Lung (tissue), 12 donors: ENCODE measurements around the gene CHSY1. TPM values are rescaled to one million over a fixed set of nuclear protein-coding genes. Genes with fewer than 3 reads are reported as not detected.

Experiments
- ATAC-seq: fragments of 200-7000 bp; cut with Tn5 transposase; one replicate; pipeline ENCODE4 v1.9.1; 2020; ENCODE audit warnings: moderate number of reproducible peaks; ENCODE audit not compliant: insufficient read depth, low FRiP score
- DNase-seq, 3 donors: peaks; one replicate each; pipeline ENCODE4 v3.0.0-alpha.2; 2013 to 2017
- H3K27ac ChIP-seq, 2 donors: one replicate each; pipeline ENCODE4 v1.5.1; 2013; ENCODE audit warnings: mild to moderate bottlenecking in 2 of 2, moderate library complexity in 2 of 2, control low read depth in 1 of 2, inconsistent platforms in 1 of 2, low read depth in 1 of 2, low read length in 1 of 2
- H3K27me3 ChIP-seq, 3 donors: one replicate each; pipeline ENCODE4 v1.5.1; 2013; ENCODE audit warnings: low read length in 2 of 3; ENCODE audit not compliant: control insufficient read depth in 3 of 3, insufficient read depth in 3 of 3
- H3K36me3 ChIP-seq, 4 donors: one replicate each; pipeline ENCODE4 v1.5.1; 2013; ENCODE audit warnings: low read length in 4 of 4, mild to moderate bottlenecking in 1 of 4, moderate library complexity in 1 of 4; ENCODE audit not compliant: control insufficient read depth in 4 of 4, insufficient read depth in 4 of 4
- H3K4me1 ChIP-seq, 5 donors: one replicate each; pipeline ENCODE4 v1.5.1; 2013; ENCODE audit warnings: low read length in 5 of 5, mild to moderate bottlenecking in 2 of 5, moderate library complexity in 1 of 5; ENCODE audit not compliant: control insufficient read depth in 5 of 5, insufficient read depth in 5 of 5
- H3K4me3 ChIP-seq: one replicate; pipeline ENCODE4 v1.5.1; 2013; ENCODE audit warnings: mild to moderate bottlenecking, control low read depth, moderate library complexity
- H3K9ac ChIP-seq, 2 donors: one replicate each; pipeline ENCODE4 v1.5.1; 2013; ENCODE audit warnings: low read length in 2 of 2, control low read depth in 1 of 2; ENCODE audit not compliant: insufficient read depth in 1 of 2
- H3K9me3 ChIP-seq, 4 donors: one replicate each; pipeline ENCODE4 v1.5.1; 2013; ENCODE audit warnings: low read length in 3 of 4, mild to moderate bottlenecking in 1 of 4, moderate library complexity in 1 of 4; ENCODE audit not compliant: control insufficient read depth in 4 of 4, insufficient read depth in 3 of 4
- WGBS, 2 donors: extraction: QIAGEN DNeasy Blood & Tissue Kit; methylation state at CpG; one replicate each; pipeline ENCODE4 v1.1.7; 2013; 5-methylcytosine and 5-hydroxymethylcytosine counted together
- polyA plus RNA-seq, 2 donors: library from polyadenylated mRNA; stranded (reverse); fragments of 200-250 nt; gene quantifications; one replicate each; pipeline ENCODE4 v1.2.1, GENCODE V29; 2013
- total RNA-seq, 2 donors: library from RNA; depleted of rRNA in 1 of 2; stranded (reverse); fragments of >200 nt in 1 of 2; gene quantifications; one replicate each; pipeline ENCODE4 v1.2.1, GENCODE V29; 2014 to 2021
- TF ChIP-seq, protein P1 (sequence below): IDR thresholded peaks from 2 replicates; pipeline ENCODE4 v1.5.1; 2012; ENCODE audit warnings: mild to moderate bottlenecking; ENCODE audit errors: control extremely low read depth, extremely low read depth
- donor health status: control.
- donor health status: control.
- donor health status: Bipolar disorder and iron deficiency.
- donor health status: healthy.
- donor health status: DM: yes; HTN: yes; CAD: no.

The CHSY1 gene
- total and polyA plus RNA-seq, 4 donors: 11.8 to 52.2 (median 30.4) TPM

DNA sequence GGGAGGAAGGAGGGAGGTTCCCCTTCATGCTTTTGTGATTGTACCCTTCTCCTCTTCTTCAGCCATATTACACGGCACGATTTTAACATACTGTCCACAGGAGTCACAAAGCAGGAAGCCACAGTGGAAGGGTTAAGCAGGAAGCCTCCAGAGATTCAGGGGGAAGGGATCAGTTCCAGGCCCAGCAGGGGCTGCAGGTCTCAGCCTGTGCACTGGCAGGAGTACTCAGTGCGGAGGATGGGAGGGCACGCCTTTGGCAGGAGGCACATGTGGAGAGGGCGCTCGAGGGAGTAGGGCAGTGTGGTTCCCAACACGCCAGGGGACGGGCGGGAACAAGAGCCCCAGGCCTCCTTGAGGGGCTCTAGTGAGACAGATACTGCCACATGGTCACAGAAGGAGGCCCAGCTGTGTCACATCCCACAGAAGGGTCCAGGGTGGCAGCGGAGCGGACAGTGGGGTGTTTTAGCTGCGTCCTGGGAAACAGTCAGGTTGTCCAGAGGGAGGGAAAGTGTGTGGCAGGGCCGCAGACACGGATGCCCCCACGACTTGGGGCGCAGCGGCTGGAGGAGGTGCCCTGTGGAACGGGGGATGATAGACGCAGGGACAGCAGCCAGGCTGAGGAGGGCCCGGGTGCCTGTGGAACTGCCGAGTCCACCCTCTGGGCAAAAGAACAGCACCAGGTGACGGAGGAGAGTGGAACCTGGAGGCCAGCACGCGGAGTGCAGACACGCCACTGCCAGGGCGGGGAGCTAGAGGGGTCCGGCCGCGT lies 77.5 kb downstream of the CHSY1 start:
- Histone ChIP-seq H3K9me3 (no peaks in the 10 kb centered on the region), H3K36me3 (peaks cover 7 to 30% (median 14%) of the 10 kb centered on the region in 4 donors), H3K4me3 (no peak overlapping the region), H3K9ac (no peak overlapping the region), H3K4me1 (peaks cover 0 to 34% (median 14%) of the 10 kb centered on the region in 5 donors), H3K27me3 (no peaks in the 10 kb centered on the region), H3K27ac (peak overlapping the region in 1 of 2 donors; percentile 17)
- ATAC-seq: no peak
- no peak for DNase-seq
- 89 to 91% methylated on average over 29 of the region's 29 CpGs for WGBS, 2 donors
- TF ChIP-seq, protein P1, sequence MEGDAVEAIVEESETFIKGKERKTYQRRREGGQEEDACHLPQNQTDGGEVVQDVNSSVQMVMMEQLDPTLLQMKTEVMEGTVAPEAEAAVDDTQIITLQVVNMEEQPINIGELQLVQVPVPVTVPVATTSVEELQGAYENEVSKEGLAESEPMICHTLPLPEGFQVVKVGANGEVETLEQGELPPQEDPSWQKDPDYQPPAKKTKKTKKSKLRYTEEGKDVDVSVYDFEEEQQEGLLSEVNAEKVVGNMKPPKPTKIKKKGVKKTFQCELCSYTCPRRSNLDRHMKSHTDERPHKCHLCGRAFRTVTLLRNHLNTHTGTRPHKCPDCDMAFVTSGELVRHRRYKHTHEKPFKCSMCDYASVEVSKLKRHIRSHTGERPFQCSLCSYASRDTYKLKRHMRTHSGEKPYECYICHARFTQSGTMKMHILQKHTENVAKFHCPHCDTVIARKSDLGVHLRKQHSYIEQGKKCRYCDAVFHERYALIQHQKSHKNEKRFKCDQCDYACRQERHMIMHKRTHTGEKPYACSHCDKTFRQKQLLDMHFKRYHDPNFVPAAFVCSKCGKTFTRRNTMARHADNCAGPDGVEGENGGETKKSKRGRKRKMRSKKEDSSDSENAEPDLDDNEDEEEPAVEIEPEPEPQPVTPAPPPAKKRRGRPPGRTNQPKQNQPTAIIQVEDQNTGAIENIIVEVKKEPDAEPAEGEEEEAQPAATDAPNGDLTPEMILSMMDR: no peak

DNA sequence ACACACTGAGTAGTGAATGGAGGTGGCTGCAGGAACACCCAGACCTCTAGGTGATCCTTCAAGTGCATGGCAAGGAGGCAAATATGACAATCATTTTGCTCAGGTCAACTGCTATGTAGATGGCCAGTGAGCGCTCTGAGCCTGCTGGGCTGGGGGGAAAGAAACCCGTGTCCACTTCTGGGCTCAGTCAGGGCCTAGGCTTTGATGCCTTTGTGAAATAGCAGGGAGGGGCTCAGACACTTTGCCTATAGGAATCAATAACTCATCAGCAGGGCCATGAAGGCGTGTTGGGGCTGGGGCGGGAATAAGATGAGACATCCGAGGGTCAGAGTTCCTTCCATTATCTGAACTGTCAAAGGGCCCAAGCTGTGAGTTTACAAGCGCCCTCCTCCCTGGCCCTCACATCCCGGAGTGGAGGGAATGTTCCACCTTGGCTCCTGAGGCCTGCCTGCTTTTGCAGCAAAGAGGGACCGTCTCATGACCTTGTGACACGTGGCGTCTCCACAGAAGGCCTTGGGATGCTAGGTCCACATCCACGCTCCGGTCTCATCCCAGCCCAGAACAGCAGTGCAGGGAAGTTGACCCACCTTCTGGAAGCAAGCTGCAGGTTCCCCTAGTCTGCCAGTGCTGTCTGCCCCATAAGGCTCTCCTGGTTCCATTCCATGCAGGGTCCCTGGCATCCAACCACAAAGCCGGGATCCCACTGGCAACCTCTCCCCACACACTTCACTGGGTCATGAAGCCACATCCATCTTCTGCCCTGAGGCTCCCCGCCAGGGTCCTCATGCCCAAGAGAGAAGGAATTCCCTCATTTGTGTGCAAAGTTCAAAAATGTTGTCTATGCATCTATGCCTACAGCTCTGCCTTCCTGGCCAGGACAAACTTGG lies 78.4 kb downstream of the CHSY1 start:
- 91 to 92% methylated on average over 14 of the region's 14 CpGs for whole genome bisulfite sequencing, 2 donors
- H3K4me1 ChIP-seq: peaks cover 0 to 41% (median 14%) of the 10 kb centered on the region in 5 donors
- peaks cover 5 to 28% (median 13%) of the 10 kb centered on the region in 4 donors for H3K36me3 ChIP-seq
- no peak overlapping the region for H3K4me3 ChIP-seq
- no peak for DNase-seq
- no peaks in the 10 kb centered on the region for H3K9me3 ChIP-seq
- TF ChIP-seq, protein P1: no peak
- H3K27ac ChIP-seq: no peak overlapping the region
- H3K27me3 ChIP-seq: no peaks in the 10 kb centered on the region
- no peak for ATAC-seq
- H3K9ac ChIP-seq: no peak overlapping the region

DNA sequence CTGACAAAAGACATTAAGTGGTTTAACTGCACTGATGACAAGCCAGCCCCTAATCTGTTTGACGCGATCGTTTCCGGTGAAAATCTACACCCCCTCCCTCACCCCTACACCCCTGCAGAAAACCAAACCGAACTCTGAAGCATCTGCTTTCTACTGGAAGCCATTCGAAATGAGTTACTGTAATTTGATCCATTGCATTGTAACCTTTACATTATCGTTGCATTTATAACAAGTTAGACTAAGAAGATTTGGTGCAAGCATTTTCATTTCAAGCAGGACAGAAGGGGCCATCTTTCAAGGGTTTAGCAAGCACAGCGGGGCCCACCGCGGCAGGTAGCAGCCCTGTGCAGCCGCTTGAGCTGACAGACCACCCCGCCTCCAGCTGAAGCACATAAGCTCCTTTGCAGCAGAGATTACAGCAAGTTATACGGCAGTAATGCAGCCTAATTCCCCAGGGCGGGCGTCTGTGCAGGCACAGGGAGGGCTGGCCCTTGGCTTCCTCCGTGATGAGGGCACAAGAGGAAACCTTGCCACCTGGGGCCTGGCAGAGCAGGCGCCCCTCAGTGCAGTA lies 79.3 kb downstream of the CHSY1 start:
- Histone ChIP-seq H3K36me3 (peaks cover 2 to 19% (median 5%) of the 10 kb centered on the region in 4 donors), H3K4me3 (no peak overlapping the region), H3K4me1 (peaks cover 0 to 48% (median 14%) of the 10 kb centered on the region in 5 donors), H3K9ac (no peak overlapping the region), H3K27me3 (no peaks in the 10 kb centered on the region), H3K27ac (no peak overlapping the region), H3K9me3 (no peaks in the 10 kb centered on the region)
- DNase-seq (peak; percentile 74 to 89 (median 81)), ATAC-seq (no peak)
- 67 to 76% methylated on average over 17 of the region's 17 CpGs for WGBS, 2 donors
- TF ChIP-seq, protein P1: no peak
